KBM-7 (cell line): ENCODE data around the gene LRP8.
A peak's percentile ranks its signal among the peaks of the same experiment; 100 is the strongest.
"Not testable (repeated sequence)": the region's sequence is repeated elsewhere in the genome, so short reads cannot be mapped to it uniquely, and the experiment has no call there.

Source experiments
- DNase-seq: peaks from one replicate; pipeline ENCODE4 v3.0.0-alpha.2; 2015
- in situ Hi-C: fragments of 300-500 bp; cut with MboI; formaldehyde crosslinking; loops from 2 replicates; pipeline ENCODE4 v1.14.3; 2020; ENCODE audit warnings: low sequenced_read_pairs, low pct_unique_long_range_greater_than_20kb, mixed read lengths

The LRP8 gene

GRCh38 chr1:53206735-53207379 lies 121.0 kb downstream of the LRP8 start:
- in situ Hi-C loops = no loop called here
- DNase-seq = no peak

- DNase-seq, in situ Hi-C loops: not testable (repeated sequence)
These were observed 121.7 kb downstream of the LRP8 start for GRCh38 chr1:53206083-53206685.

GRCh38 chr1:53205496-53205895 lies 122.4 kb downstream of the LRP8 start:
- DNase-seq, in situ Hi-C loops: not testable (repeated sequence)

GRCh38 chr1:53203466-53203865 lies 124.4 kb downstream of the LRP8 start:
- in situ Hi-C loops = no loop called here
- no peak for DNase-seq

DNA sequence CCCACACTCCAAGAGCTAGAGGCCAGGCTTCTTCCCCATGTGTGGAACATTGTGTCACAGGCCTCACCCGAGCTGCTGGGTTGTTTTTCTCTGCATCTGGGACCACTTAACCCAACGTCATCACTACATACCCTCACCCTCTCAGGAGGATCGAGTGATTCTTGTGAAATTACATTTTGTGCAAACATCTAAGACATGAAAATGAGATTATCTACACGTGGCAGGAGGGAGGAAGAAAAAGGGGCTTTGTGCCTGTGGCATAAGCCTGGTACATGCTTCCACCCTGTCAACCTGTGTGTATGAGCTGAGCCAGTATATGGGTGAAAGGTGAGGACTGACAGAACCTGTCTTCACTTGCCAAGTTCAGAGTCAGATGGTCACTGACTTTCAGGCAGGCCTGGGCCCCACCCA lies 129.6 kb downstream of the LRP8 start:
- in situ Hi-C loops = loop anchor here (25.0 kb wide), 1 partner anchor 486 kb away; no protein-coding TSS in a partner anchor
- no peak for DNase-seq

DNA sequence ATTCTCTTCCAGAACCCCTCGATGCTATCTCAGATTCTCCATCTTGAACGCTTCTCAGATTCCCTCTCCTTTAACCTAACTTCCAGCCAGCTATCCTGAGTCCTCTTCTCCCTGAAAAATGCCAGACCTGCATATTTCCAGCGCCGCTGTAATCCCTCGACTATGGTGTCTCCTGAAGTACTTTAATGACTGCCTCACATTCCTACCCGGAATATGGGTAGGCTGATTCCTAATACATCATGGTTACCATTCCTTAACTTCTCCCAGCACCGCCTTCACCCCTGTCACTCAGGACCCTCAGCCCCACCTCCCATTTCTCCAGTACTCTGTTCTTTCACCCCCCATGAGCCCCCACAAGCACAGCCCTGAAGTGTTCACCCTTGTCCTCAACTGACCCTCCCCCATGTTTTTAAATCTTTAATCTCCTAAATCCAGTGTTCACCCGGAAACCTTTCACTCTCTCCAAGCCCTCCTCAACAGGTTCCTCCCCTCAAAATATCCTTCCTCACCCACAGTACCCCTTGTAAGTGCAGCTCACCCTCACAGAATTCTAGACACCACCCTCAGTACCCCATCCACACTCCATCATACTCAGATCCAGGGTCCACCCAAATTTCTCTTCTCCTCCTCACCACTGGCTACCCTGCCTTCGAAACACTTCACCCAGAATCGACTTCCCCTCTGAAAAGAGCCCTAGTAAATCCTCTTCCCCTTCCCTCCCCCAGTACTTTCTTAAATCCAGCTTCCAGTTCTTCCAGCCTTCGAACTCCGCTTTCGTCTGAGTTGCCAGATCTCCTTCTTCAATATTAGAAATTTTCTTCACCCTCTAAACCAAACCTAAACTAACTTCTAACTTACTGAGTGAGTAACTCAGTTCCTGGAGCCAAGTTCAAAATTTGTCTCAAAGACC lies 130.3 kb downstream of the LRP8 start:
- peak; percentile 43 for DNase-seq
- in situ Hi-C loops = loop anchor here (25.0 kb wide), 1 partner anchor 485 kb away; no protein-coding TSS in a partner anchor

- DNase-seq = peak; percentile 98
- in situ Hi-C loops = loop anchor here (25.0 kb wide), 1 partner anchor 484 kb away; no protein-coding TSS in a partner anchor
These were observed 131.2 kb downstream of the LRP8 start, which contains the start of gene CPT2 for GRCh38 chr1:53196485-53197290. TSS of gene CPT2 (plus strand) at chr1:53196824. CDS start at chr1:53196944, 120 bp downstream.

GRCh38 chr1:53196017-53196484 lies 131.8 kb downstream of the LRP8 start:
- in situ Hi-C loops = loop anchor here (25.0 kb wide), 1 partner anchor 484 kb away; no protein-coding TSS in a partner anchor
- DNase-seq = no peak

GRCh38 chr1:53195246-53196016 lies 132.4 kb downstream of the LRP8 start:
- no peak for DNase-seq
- in situ Hi-C loops = loop anchor here (25.0 kb wide), 1 partner anchor 483 kb away; no protein-coding TSS in a partner anchor
